Measurements from ENCODE around the gene RARS2.

- TF ChIP-seq POLR2A (IDR thresholded peaks at IDR 0.05) (no peak), CTCF (IDR thresholded peaks at IDR 0.05 in 4 of 5, conservative IDR thresholded peaks at IDR 0.05 in 1 of 5) (no peak)
Measured at GRCh38 chr6:87575423-87575822, 14.4 kb downstream of the RARS2 start.

Measured in gastrocnemius medialis (tissue), 4 donors.